ENCODE data around the gene DEPP1. TPM values are rescaled to one million over a fixed set of nuclear protein-coding genes. Genes with fewer than 3 reads are reported as not detected.

Gene DEPP1
- total and polyA plus RNA-seq, 10 of the 15 experiments (the other 5 are each of a cell fraction or from before 2014, with no cell fraction given) = 1.7 to 12.1 (median 7.3) TPM

GRCh38 chr10:44991571-44991970, 13.0 kb upstream of the DEPP1 start:
- Histone ChIP-seq H3K4me1 (ENCODE audit: control insufficient read depth, insufficient read depth, low read length) (peaks cover 6% of the 10 kb centered on the region), H3K9me3 (replicated peaks; ENCODE audit: control insufficient read depth, insufficient read depth, low read length) (no peaks in the 10 kb centered on the region), H2AFZ (ENCODE audit: control insufficient read depth, low read depth, low read length) (no peak overlapping the region), H3K36me3 (ENCODE audit: control insufficient read depth in 2 of 2, insufficient read depth in 2 of 2, low read length in 1 of 2) (peaks cover 1 to 3% of the 10 kb centered on the region in 2 experiments; a peak in 2 of 4 replicates), H4K20me1 (ENCODE audit: control insufficient read depth, insufficient read depth) (no peaks in the 10 kb centered on the region), H3K9ac (ENCODE audit: control insufficient read depth, insufficient read depth, low read length) (no peak overlapping the region), H3K4me2 (ENCODE audit: control insufficient read depth, insufficient read depth) (no peak overlapping the region), H3K4me3 (no peak overlapping the region), H3K27me3 (replicated peaks in 1 of 2; ENCODE audit: control insufficient read depth in 2 of 2, insufficient read depth in 2 of 2, low read length in 1 of 2) (no peaks in the 10 kb centered on the region), H3K79me2 (ENCODE audit: control insufficient read depth, insufficient read depth, low read length) (no peaks in the 10 kb centered on the region), H3K27ac (ENCODE audit: control insufficient read depth, insufficient read depth) (no peak overlapping the region)
- WGBS (ENCODE audit: insufficient coverage, insufficient replicate concordance, low lambda C conversion rate, missing lambda C conversion rate) = 43% methylated on average over 5 of the region's 5 CpGs
- intact Hi-C loops (cut with micrococcal nuclease; ENCODE audit: unreplicated experiment) (no loop called here), in situ Hi-C loops (cut with MboI) (no loop called here)
- no peak for FAIRE-seq
- ChIA-PET SMC1A (ENCODE audit: uncharacterized antibody, unreplicated experiment) (interaction anchor here (1.2 kb wide), 1 partner anchor 42 kb away, joined by 4 read pairs; no protein-coding TSS in a partner anchor), POLR2A (no interaction called here), CTCF (interaction anchor here (1.0 kb wide), 1 partner anchor 9 kb away, joined by 4 read pairs; the partner anchor contains the start of gene ZNF22), RAD21 (ENCODE audit: unreplicated experiment) (no interaction called here)
- ATAC-seq = no peak
- DNase-seq (ENCODE audit: low read depth, low spot score) = no peak
- no TSS peak for BruUV-seq (replicated peaks)
- no peak for TF ChIP-seq BCLAF1 (IDR thresholded peaks at IDR 0.05)
- TF ChIP-seq RUNX3 (IDR thresholded peaks at IDR 0.05; ENCODE audit: low read length) = no peak
- TF ChIP-seq BCL11A (IDR thresholded peaks at IDR 0.05; ENCODE audit: low read depth, low read length) = no peak
- TF ChIP-seq JUNB (IDR thresholded peaks at IDR 0.05) = no peak
- TF ChIP-seq ATF3 (IDR thresholded peaks at IDR 0.05; ENCODE audit: borderline replicate concordance, extremely low read depth, low read depth, low read length) = no peak
- TF ChIP-seq ZBTB33 (IDR thresholded peaks at IDR 0.05) = no peak
- TF ChIP-seq EP300 (IDR thresholded peaks at IDR 0.05; ENCODE audit: borderline replicate concordance in 1 of 2, control insufficient read depth in 1 of 2, low read depth in 2 of 2, low read length in 2 of 2) = no peak
- TF ChIP-seq NR2C2 (IDR thresholded peaks at IDR 0.05; ENCODE audit: borderline replicate concordance, control insufficient read depth, insufficient read length, low read depth) = no peak
- no peak for TF ChIP-seq HDAC2 (IDR thresholded peaks at IDR 0.05)
- no peak for TF ChIP-seq ELK1 (IDR thresholded peaks at IDR 0.05; ENCODE audit: low read depth, low read length)
- no peak for TF ChIP-seq E4F1 (IDR thresholded peaks at IDR 0.05; ENCODE audit: borderline replicate concordance, partially characterized antibody)
- no peak for TF ChIP-seq MTA3 (IDR thresholded peaks at IDR 0.05; ENCODE audit: borderline replicate concordance, low read length)
- TF ChIP-seq EED (IDR thresholded peaks at IDR 0.05; ENCODE audit: low read depth) = no peak
- no peak for TF ChIP-seq BCL3 (IDR thresholded peaks at IDR 0.05; ENCODE audit: borderline replicate concordance, insufficient read depth, low read depth, low read length, poor library complexity, severe bottlenecking)
